SU-DHL-6 (cell line): ENCODE measurements around the gene NFYA.

Experiments used
- H2AFZ ChIP-seq: fragments of 200-600 bp; sonication (generic); 2 replicates; pipeline ENCODE4 v1.6.1; 2014; ENCODE audit warnings: low read depth, mild to moderate bottlenecking, moderate library complexity, mixed read lengths, antibody characterized with exemption, low read length; ENCODE audit not compliant: severe bottlenecking
- H3F3A ChIP-seq: fragments of 200-600 bp; shearing (Covaris generic); 2 replicates; pipeline ENCODE4 v1.6.0; 2016; ENCODE audit warnings: antibody characterized with exemption, mild to moderate bottlenecking; ENCODE audit not compliant: insufficient read depth
- H3K27ac ChIP-seq: fragments of 200-600 bp; sonication (generic); 2 replicates; pipeline ENCODE4 v1.5.1; 2016; ENCODE audit warnings: low read depth, mild to moderate bottlenecking, low read length, moderate library complexity, mixed read lengths
- H3K27me3 ChIP-seq: fragments of 200-600 bp; sonication (generic), shearing (Covaris generic); 2 replicates; pipeline ENCODE4 v1.6.0; 2014; ENCODE audit warnings: mild to moderate bottlenecking, low read length
- H3K36me3 ChIP-seq: fragments of 200-600 bp; sonication (generic); 2 replicates; pipeline ENCODE4 v1.6.1; 2014; ENCODE audit warnings: mild to moderate bottlenecking, low read length, mixed read lengths
- H3K4me2 ChIP-seq: fragments of 300-600, 200-600 bp; shearing (Covaris generic), sonication (generic); 2 replicates; pipeline ENCODE4 v1.6.0; 2014; ENCODE audit warnings: low read length, low read depth, mild to moderate bottlenecking; ENCODE audit not compliant: poor library complexity, severe bottlenecking
- H3K4me3 ChIP-seq: fragments of 200-600 bp; sonication (generic); 2 replicates; pipeline ENCODE4 v1.5.1; 2014; ENCODE audit warnings: antibody characterized with exemption, low read length, mild to moderate bottlenecking, mixed read lengths; ENCODE audit not compliant: insufficient read depth, poor library complexity, severe bottlenecking
- H3K79me2 ChIP-seq: fragments of 200-600 bp; sonication (generic); 2 replicates; pipeline ENCODE4 v1.6.1; 2014; ENCODE audit warnings: mild to moderate bottlenecking, low read length, moderate library complexity; ENCODE audit not compliant: insufficient read depth
- H3K9ac ChIP-seq: fragments of 200-600 bp; sonication (generic); 2 replicates; pipeline ENCODE4 v1.7.0; 2014; ENCODE audit warnings: mild to moderate bottlenecking, low read length
- H3K9me2 ChIP-seq: fragments of 200-600 bp; sonication (generic); replicated peaks from 2 replicates; pipeline ENCODE4 v1.6.1; 2014; ENCODE audit warnings: low read length; ENCODE audit not compliant: insufficient read depth
- H3K9me3 ChIP-seq: fragments of 200-600 bp; sonication (generic); 2 replicates; pipeline ENCODE4 v1.6.1; 2014; ENCODE audit warnings: low read length, mixed read lengths; ENCODE audit not compliant: insufficient read depth
- H4K20me1 ChIP-seq: fragments of 200-600 bp; sonication (generic); 2 replicates; pipeline ENCODE4 v1.6.1; 2014; ENCODE audit warnings: low read depth, mild to moderate bottlenecking, antibody characterized with exemption, low read length, moderate library complexity, mixed read lengths
- CTCF ChIP-seq: fragments of 200-600 bp; sonication (generic); IDR thresholded peaks from one replicate; pipeline ENCODE4 v1.5.1; 2017; ENCODE audit warnings: antibody characterized with exemption, mild to moderate bottlenecking, low read length, moderate library complexity; ENCODE audit not compliant: insufficient read depth, poor library complexity, severe bottlenecking
- EZH2phosphoT487 ChIP-seq: fragments of 200-600 bp; sonication (generic), shearing (Covaris generic); conservative IDR thresholded peaks from 2 replicates; pipeline ENCODE4 v1.6.1; 2018; ENCODE audit warnings: mild to moderate bottlenecking, antibody characterized with exemption, low read length, moderate library complexity, mixed read lengths

Gene NFYA

DNA sequence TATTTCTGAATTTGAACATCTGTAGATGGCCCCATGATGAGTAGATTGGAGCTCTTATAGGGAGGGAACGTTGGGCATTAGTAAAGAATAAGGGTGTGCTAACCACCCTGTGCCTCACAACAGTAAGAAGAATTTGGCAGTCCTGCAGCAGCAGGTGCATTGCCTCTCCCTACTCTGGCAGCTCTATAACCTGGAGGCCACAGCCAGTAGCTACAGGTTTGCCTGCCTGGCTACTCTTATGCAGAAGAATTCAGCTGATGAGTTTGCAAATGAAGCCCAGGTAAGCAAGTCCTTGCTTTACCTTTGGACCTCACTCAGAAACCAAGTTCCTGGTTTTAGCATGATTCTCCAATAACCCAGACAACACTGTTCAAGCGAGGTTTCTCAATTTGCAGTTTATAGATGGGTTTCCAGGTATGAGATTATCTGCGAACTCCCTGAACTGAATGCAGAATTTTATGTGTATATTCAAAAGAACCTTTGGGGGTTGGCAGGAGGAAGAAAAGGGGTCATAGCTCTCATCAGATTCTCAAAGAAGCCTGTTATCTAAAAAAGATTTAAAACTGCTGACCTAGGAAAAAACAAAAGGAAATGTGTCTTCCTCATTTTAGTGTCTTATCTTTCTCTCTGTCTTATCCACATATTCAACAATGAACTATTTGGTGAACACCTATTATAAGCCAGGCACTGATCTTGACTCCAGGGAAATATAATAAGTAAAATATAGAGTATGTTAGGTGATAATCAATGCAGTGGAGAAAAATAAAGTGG lies 62.5 kb downstream of the NFYA start:
- Histone ChIP-seq H3K9me3 (no peaks in the 10 kb centered on the region), H3K79me2 (no peaks in the 10 kb centered on the region), H3K9ac (no peak overlapping the region), H3K27ac (no peak overlapping the region), H3K4me2 (no peak overlapping the region), H3K9me2 (no peaks in the 10 kb centered on the region), H4K20me1 (no peaks in the 10 kb centered on the region), H3F3A (no peaks in the 10 kb centered on the region), H3K36me3 (no peaks in the 10 kb centered on the region), H3K27me3 (no peaks in the 10 kb centered on the region), H2AFZ (no peak overlapping the region), H3K4me3 (no peak overlapping the region)
- TF ChIP-seq EZH2phosphoT487 (no peak), CTCF (no peak)

DNA sequence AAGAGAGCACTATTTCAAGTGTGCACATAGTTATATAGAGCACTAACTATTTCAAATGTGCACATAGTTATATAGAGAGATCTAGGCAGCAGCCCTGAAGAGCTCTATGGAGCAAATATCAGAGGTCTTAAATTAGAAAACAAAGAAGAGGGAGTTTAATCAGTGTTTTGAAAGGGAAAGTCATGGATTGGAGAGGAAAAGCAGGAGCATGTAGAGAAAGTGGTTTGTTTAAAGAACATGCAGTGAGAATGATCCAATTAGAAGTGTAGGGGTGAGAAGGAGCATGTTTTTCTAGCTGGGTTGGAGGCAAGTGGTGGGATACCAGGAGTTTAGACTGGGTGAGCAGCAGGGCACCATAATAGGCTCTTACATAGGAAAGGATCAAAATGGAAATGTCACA lies 64.1 kb downstream of the NFYA start:
- Histone ChIP-seq H4K20me1 (no peaks in the 10 kb centered on the region), H3K36me3 (no peaks in the 10 kb centered on the region), H3K27me3 (no peaks in the 10 kb centered on the region), H3K9me2 (no peaks in the 10 kb centered on the region), H3K9me3 (no peaks in the 10 kb centered on the region), H3K4me2 (no peak overlapping the region), H3K27ac (no peak overlapping the region), H3F3A (no peaks in the 10 kb centered on the region), H2AFZ (no peak overlapping the region), H3K4me3 (no peak overlapping the region), H3K9ac (no peak overlapping the region), H3K79me2 (no peaks in the 10 kb centered on the region)
- TF ChIP-seq CTCF, result no peak
- no peak for TF ChIP-seq EZH2phosphoT487

GRCh38 chr6:41147917-41148316 lies 75.1 kb downstream of the NFYA start:
- no peaks in the 10 kb centered on the region for H3K36me3 ChIP-seq
- no peaks in the 10 kb centered on the region for H3K9me3 ChIP-seq
- no peaks in the 10 kb centered on the region for H3K27me3 ChIP-seq
- no peaks in the 10 kb centered on the region for H3K9me2 ChIP-seq
- no peak overlapping the region for H2AFZ ChIP-seq
- H4K20me1 ChIP-seq, result no peaks in the 10 kb centered on the region
- no peaks in the 10 kb centered on the region for H3F3A ChIP-seq
- H3K4me2 ChIP-seq, result no peak overlapping the region
- H3K9ac ChIP-seq, result no peak overlapping the region
- no peaks in the 10 kb centered on the region for H3K79me2 ChIP-seq
- no peak overlapping the region for H3K27ac ChIP-seq
- no peak for TF ChIP-seq CTCF
- no peak for TF ChIP-seq EZH2phosphoT487
- H3K4me3 ChIP-seq, result no peak overlapping the region
